ENCODE results near the gene MYO3B. TPM values are rescaled to one million over a fixed set of nuclear protein-coding genes. Genes with fewer than 3 reads are reported as not detected.
"Not testable (repeated sequence)": the region's sequence is repeated elsewhere in the genome, so short reads cannot be mapped to it uniquely, and the experiment has no call there.

The MYO3B gene
- total RNA-seq, 1 experiment from 2014 or later, result 0.52 TPM

DNA sequence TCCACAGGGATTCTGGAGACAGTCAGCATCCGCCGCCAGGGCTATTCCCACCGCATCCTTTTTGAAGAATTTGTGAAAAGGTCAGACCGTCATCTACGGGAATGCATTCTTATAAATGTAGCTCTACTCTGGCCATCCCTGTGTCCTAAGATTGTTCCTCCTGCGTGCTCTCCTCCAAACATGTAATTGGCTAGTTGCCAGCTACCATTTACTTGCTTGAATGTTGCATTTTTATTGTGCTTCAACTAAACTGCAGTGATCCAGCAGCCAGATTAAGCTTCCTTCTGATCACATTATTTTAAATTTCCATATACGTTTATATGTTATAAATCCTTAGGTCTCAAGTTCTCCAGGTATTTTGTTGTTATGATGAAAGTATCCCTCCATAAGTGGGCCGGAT, 288.7 kb downstream of the MYO3B start:
- Histone ChIP-seq H3K27ac (ENCODE audit: low read depth, low read length, poor library complexity, severe bottlenecking) (no peak overlapping the region), H3K9me3 (ENCODE audit: low read depth, low read length, poor library complexity, severe bottlenecking) (no peaks in the 10 kb centered on the region), H3K4me3 (ENCODE audit: low read depth, low read length, poor library complexity, severe bottlenecking) (no peak overlapping the region), H3K27me3 (replicated peaks; ENCODE audit: insufficient read depth, low read depth, low read length, poor library complexity) (no peaks in the 10 kb centered on the region), H3K4me1 (ENCODE audit: insufficient read depth, low read length, poor library complexity, severe bottlenecking) (no peaks in the 10 kb centered on the region), H3K36me3 (ENCODE audit: insufficient read depth, low read length, poor library complexity, severe bottlenecking) (no peaks in the 10 kb centered on the region)
- CTCF ChIA-PET, result no interaction called here
- TF ChIP-seq, protein P1, sequence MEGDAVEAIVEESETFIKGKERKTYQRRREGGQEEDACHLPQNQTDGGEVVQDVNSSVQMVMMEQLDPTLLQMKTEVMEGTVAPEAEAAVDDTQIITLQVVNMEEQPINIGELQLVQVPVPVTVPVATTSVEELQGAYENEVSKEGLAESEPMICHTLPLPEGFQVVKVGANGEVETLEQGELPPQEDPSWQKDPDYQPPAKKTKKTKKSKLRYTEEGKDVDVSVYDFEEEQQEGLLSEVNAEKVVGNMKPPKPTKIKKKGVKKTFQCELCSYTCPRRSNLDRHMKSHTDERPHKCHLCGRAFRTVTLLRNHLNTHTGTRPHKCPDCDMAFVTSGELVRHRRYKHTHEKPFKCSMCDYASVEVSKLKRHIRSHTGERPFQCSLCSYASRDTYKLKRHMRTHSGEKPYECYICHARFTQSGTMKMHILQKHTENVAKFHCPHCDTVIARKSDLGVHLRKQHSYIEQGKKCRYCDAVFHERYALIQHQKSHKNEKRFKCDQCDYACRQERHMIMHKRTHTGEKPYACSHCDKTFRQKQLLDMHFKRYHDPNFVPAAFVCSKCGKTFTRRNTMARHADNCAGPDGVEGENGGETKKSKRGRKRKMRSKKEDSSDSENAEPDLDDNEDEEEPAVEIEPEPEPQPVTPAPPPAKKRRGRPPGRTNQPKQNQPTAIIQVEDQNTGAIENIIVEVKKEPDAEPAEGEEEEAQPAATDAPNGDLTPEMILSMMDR (conservative IDR thresholded peaks at IDR 0.05; ENCODE audit: low read depth, low read length), result no peak
- TF ChIP-seq EZH2 (IDR thresholded peaks at IDR 0.05; ENCODE audit: borderline replicate concordance, low read depth, low read length, poor library complexity, severe bottlenecking), result no peak
- intact Hi-C loops (cut with micrococcal nuclease; ENCODE audit: unreplicated experiment), result no loop called here
- no peak for DNase-seq (ENCODE audit: low spot score)
- POLR2A ChIA-PET (ENCODE audit: low non-redundant PET), result no interaction called here
- BruUV-seq (replicated peaks), result no TSS peak

DNA sequence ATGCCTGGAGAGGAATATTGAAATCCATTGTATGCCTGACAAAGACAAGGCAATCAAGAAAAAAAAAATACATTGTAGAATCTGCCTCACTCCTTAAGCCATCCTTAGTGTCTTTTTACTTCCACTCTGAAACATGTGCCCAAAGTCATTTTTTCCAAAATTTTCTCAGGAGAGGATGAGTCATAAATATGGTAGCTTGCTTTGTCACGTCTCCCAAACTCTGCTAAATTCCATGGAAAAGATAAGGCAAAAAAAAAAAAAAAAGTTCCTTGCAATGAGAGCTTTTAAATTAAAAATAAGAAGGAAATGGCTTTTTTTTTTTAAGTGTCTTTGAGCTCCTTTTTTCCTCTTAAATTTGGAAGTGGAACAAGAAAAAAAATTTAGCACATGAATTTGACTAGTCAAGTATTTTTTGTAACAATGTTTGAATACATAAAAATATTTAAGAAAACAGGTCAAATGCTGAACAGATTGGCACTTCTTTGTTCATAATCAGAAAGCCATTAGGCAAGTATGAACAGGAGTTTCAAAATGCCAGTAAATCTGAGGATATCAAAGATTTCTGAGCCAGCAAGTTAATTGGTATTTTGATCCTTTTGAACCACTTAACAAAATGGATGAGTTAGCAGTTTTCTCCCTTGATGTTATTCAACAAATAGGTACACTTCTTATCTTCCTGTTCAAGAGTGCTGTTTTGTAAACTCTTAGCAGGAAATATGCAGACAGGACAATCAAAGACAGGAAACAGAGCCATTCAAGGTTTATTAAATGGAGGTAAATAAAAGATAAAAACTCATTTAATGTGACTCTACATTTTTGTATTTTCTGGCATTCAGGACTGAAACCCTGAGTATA, 289.8 kb downstream of the MYO3B start:
- no TSS peak for BruUV-seq (replicated peaks)
- H3K27ac ChIP-seq (ENCODE audit: low read depth, low read length, poor library complexity, severe bottlenecking), result no peak overlapping the region
- H3K27me3 ChIP-seq (replicated peaks; ENCODE audit: insufficient read depth, low read depth, low read length, poor library complexity), result no peaks in the 10 kb centered on the region
- ChIA-PET POLR2A (ENCODE audit: low non-redundant PET) (no interaction called here), CTCF (no interaction called here)
- DNase-seq (ENCODE audit: low spot score), result no peak
- H3K4me3 ChIP-seq (ENCODE audit: low read depth, low read length, poor library complexity, severe bottlenecking), result no peak overlapping the region
- intact Hi-C loops (cut with micrococcal nuclease; ENCODE audit: unreplicated experiment), result no loop called here
- TF ChIP-seq EZH2 (IDR thresholded peaks at IDR 0.05; ENCODE audit: borderline replicate concordance, low read depth, low read length, poor library complexity, severe bottlenecking), result no peak
- H3K9me3 ChIP-seq (ENCODE audit: low read depth, low read length, poor library complexity, severe bottlenecking), result no peaks in the 10 kb centered on the region
- H3K36me3 ChIP-seq (ENCODE audit: insufficient read depth, low read length, poor library complexity, severe bottlenecking), result no peaks in the 10 kb centered on the region
- no peaks in the 10 kb centered on the region for H3K4me1 ChIP-seq (ENCODE audit: insufficient read depth, low read length, poor library complexity, severe bottlenecking)

DNA sequence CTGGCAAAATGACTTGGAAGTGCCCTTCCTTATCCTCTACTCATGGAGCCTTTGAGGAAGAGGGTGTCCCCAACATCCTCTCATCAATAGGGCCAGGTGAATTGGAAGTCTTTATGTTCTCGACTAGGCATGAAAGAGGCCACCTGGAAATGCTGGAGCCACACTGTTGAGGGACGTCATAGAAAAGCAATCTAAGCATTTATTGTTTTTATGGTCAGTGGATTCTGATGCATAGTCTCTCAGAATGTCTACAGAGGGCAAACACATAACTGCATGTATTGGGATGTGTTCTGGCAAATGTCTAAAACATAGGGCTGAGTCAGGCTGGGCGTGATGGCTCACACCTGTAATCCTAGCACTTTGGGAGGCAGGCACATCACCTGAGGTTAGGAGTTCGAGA, 290.6 kb downstream of the MYO3B start:
- ChIA-PET POLR2A (ENCODE audit: low non-redundant PET) (no interaction called here), CTCF (no interaction called here)
- Histone ChIP-seq H3K4me1 (ENCODE audit: insufficient read depth, low read length, poor library complexity, severe bottlenecking) (no peaks in the 10 kb centered on the region), H3K4me3 (ENCODE audit: low read depth, low read length, poor library complexity, severe bottlenecking) (no peak overlapping the region), H3K27ac (ENCODE audit: low read depth, low read length, poor library complexity, severe bottlenecking) (no peak overlapping the region), H3K36me3 (ENCODE audit: insufficient read depth, low read length, poor library complexity, severe bottlenecking) (no peaks in the 10 kb centered on the region), H3K9me3 (ENCODE audit: low read depth, low read length, poor library complexity, severe bottlenecking) (no peaks in the 10 kb centered on the region), H3K27me3 (replicated peaks; ENCODE audit: insufficient read depth, low read depth, low read length, poor library complexity) (no peaks in the 10 kb centered on the region)
- DNase-seq (ENCODE audit: low spot score), result no peak
- no TSS peak for BruUV-seq (replicated peaks)
- intact Hi-C loops (cut with micrococcal nuclease; ENCODE audit: unreplicated experiment), result no loop called here
- TF ChIP-seq, protein P1 (conservative IDR thresholded peaks at IDR 0.05; ENCODE audit: low read depth, low read length), result no peak
- no peak for TF ChIP-seq EZH2 (IDR thresholded peaks at IDR 0.05; ENCODE audit: borderline replicate concordance, low read depth, low read length, poor library complexity, severe bottlenecking)

DNA sequence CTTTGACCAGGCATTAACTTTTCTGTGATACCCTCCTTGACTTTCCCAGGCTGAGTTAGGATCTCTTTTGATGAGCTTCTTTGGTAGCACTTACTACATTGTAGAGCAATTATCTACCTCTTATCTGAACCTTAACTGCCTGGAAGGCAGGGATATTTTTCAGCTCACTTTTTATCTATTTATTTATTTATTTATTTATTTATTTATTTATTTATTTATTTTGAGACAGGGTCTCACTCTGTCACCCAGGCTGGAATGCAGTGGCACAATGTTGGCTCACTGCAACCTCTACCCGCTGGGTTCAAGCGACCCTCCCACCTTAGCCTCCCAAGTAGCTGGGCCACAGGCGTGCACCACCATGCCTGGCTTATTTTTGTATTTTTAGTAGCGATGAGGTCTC, 294.6 kb downstream of the MYO3B start:
- H3K36me3 ChIP-seq (ENCODE audit: insufficient read depth, low read length, poor library complexity, severe bottlenecking); H3K4me3 ChIP-seq (ENCODE audit: low read depth, low read length, poor library complexity, severe bottlenecking); H3K27me3 ChIP-seq (replicated peaks; ENCODE audit: insufficient read depth, low read depth, low read length, poor library complexity); intact Hi-C loops (cut with micrococcal nuclease; ENCODE audit: unreplicated experiment); CTCF ChIA-PET; BruUV-seq (replicated peaks); H3K9me3 ChIP-seq (ENCODE audit: low read depth, low read length, poor library complexity, severe bottlenecking); H3K4me1 ChIP-seq (ENCODE audit: insufficient read depth, low read length, poor library complexity, severe bottlenecking); POLR2A ChIA-PET (ENCODE audit: low non-redundant PET); H3K27ac ChIP-seq (ENCODE audit: low read depth, low read length, poor library complexity, severe bottlenecking); DNase-seq (ENCODE audit: low spot score): not testable (repeated sequence)
